Progenitor cell of endocrine pancreas (in vitro differentiated cells): ENCODE data around the gene DCAF15. TPM values are rescaled to one million over a fixed set of nuclear protein-coding genes. Genes with fewer than 3 reads are reported as not detected.

Experiments used
- DNase-seq: peaks from one replicate; pipeline ENCODE4 v3.0.0; 2021; ENCODE audit warnings: low spot score; ENCODE audit not compliant: unreplicated experiment
- H3K27ac Mint-ChIP-seq: 2 replicates; pipeline ENCODE4 v1.8.0; 2021; ENCODE audit warnings: mild to moderate bottlenecking, moderate library complexity, mixed read lengths
- H3K27me3 Mint-ChIP-seq: 2 replicates; pipeline ENCODE4 v1.8.0; 2021; ENCODE audit warnings: mixed read lengths
- H3K36me3 Mint-ChIP-seq: 2 replicates; pipeline ENCODE4 v1.8.0; 2022; ENCODE audit warnings: mixed read lengths; ENCODE audit not compliant: insufficient read depth
- H3K4me1 Mint-ChIP-seq: 2 replicates; pipeline ENCODE4 v1.8.0; 2021; ENCODE audit warnings: low read depth, mixed read lengths
- H3K4me3 Mint-ChIP-seq: 2 replicates; pipeline ENCODE4 v1.8.0; 2021; ENCODE audit warnings: low read depth, mild to moderate bottlenecking, moderate library complexity, mixed read lengths
- H3K9me3 Mint-ChIP-seq: 2 replicates; pipeline ENCODE4 v1.8.0; 2021; ENCODE audit warnings: low read depth, mixed read lengths
- total RNA-seq: library from RNA; stranded (reverse); gene quantifications from 2 replicates; pipeline ENCODE4 v1.2.1, GENCODE V29; 2021
- TF ChIP-seq, protein P1 (sequence below): fragments of 200-600 bp; sonication (generic); IDR thresholded peaks from one replicate; pipeline ENCODE4 v1.5.0; 2021; ENCODE audit warnings: antibody characterized with exemption, mild to moderate bottlenecking; ENCODE audit not compliant: unreplicated experiment

The DCAF15 gene
- total RNA-seq, 1 donor from 2014 or later: 65.5 TPM

DNA sequence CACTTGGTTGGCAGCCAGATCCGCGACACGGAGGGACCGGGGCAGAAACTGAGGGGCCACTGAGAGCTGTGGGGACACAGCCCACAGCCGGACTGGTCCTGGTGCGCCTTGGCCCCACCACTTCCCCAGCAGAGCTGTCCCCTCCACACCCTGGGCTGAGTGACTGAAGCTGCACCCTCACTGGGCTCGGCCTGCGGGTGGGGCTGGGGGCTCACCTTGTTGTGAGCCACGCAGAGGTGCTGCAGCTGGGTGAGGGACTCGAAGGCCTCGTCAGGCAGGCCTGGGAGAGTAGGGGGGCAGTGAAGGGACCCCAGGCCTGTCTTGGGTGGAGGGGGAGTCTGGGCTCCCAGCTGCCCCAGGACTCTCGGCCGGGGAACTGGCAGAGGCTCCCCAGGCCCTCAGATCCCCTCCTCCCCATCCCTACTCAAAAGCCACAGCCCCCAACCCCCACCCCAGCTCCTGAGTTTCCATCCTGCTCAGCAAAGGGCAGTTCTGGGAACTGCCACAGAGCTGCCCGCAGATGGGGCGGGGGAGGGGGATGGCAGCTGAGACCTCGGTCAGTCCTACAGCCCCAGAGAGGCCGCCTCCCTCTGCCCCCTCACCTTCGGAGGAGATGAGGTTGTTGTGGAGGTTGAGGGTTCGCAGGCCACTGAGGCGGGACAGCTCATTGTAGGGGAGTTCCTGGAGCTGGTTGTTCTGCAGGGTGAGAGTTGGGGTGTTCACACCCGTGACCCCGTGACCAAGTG, 16.4 kb upstream of the DCAF15 start:
- no peaks in the 10 kb centered on the region for H3K36me3 Mint-ChIP-seq
- DNase-seq: no peak
- H3K27ac Mint-ChIP-seq: no peak overlapping the region
- peaks cover 14% of the 10 kb centered on the region for H3K27me3 Mint-ChIP-seq
- H3K4me1 Mint-ChIP-seq: peaks cover 3% of the 10 kb centered on the region
- TF ChIP-seq, protein P1, sequence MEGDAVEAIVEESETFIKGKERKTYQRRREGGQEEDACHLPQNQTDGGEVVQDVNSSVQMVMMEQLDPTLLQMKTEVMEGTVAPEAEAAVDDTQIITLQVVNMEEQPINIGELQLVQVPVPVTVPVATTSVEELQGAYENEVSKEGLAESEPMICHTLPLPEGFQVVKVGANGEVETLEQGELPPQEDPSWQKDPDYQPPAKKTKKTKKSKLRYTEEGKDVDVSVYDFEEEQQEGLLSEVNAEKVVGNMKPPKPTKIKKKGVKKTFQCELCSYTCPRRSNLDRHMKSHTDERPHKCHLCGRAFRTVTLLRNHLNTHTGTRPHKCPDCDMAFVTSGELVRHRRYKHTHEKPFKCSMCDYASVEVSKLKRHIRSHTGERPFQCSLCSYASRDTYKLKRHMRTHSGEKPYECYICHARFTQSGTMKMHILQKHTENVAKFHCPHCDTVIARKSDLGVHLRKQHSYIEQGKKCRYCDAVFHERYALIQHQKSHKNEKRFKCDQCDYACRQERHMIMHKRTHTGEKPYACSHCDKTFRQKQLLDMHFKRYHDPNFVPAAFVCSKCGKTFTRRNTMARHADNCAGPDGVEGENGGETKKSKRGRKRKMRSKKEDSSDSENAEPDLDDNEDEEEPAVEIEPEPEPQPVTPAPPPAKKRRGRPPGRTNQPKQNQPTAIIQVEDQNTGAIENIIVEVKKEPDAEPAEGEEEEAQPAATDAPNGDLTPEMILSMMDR: no peak
- H3K9me3 Mint-ChIP-seq: no peaks in the 10 kb centered on the region
- no peak overlapping the region for H3K4me3 Mint-ChIP-seq

DNA sequence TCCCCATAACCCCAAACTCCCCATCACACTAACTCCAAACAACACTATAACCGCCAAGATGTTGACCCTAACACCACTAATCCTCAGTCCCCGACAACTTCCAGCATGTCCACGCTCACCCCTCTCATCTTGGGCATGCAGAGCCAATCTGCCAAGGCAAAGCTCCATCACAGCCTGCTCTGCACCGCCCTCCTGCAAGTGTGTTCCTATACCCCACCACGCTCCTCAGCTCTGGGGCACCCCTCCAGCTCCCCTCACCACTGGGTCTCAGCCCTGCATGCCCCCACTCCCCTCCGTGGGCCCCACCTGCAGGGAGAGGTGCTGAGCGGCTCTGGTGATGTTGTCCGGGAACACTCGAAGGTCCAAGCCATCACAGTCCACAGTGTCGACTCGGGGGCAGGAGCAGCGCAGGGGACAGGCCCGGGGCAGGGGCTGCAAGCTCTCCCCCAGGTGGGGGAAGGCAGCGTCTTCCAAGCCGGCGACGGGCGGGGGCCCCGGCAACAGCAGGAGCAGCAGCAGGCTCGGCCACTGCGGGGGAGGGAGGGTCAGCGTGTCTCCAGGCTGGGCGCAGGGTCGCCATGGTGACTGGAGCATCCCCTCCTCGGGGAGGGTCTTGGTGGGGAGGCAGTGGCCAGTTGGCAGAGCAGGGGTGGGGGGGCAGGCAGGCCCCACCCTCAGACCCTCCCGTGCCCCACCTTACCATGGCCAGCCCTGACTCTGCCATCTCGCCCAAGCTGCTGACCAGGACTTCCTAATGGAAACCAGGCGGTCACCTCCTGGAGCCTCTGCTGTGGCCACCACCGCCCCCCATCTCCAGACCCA, 14.6 kb upstream of the DCAF15 start:
- DNase-seq: no peak
- H3K4me3 Mint-ChIP-seq: no peak overlapping the region
- H3K36me3 Mint-ChIP-seq: no peaks in the 10 kb centered on the region
- peaks cover 3% of the 10 kb centered on the region for H3K4me1 Mint-ChIP-seq
- no peaks in the 10 kb centered on the region for H3K9me3 Mint-ChIP-seq
- H3K27me3 Mint-ChIP-seq: peaks cover 14% of the 10 kb centered on the region
- no peak overlapping the region for H3K27ac Mint-ChIP-seq
- TF ChIP-seq, protein P1: no peak

DNA sequence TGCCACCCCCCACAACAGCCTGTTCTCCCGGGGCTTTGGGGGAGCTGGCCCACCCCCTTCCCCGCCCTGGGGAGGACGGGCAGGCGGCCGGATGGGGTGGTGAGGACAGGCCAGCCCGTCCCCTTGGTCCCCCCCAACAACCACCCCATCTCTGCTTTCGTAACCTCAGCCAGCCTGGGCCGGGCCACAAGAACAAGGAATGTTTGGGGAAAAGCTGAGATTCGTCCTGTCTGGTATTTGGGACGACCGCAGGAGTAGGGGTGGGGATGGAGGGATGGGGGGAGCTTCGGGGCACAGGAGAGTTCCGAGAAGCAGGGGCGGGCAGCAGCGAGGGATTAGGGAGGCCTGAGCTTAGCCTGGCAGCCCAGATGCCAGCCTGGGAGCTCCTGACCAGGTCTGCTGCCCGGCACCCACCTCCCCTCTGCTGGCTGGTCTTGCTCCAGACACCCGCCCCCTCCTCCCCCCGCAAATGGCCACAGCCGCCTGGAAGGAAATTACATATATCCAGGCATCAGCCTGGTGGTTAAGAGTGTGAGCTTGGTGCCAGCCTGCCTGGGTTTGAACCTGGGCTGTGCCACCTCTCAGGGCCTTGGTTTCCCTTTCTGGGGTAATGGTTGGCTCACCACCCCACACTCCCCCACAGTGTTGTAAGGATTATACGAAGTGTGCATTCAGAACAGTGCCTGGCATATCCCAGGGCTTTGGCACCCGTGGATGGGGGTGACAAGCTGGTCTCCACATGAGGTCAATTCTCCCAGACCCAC, 13.8 kb upstream of the DCAF15 start, which contains the start of gene PODNL1:
TSS of gene PODNL1 (minus strand) at position 117 of the 764 bp plus-strand sequence. CDS start 236 bp downstream, outside the sequence.
- H3K9me3 Mint-ChIP-seq: no peaks in the 10 kb centered on the region
- TF ChIP-seq, protein P1: no peak

DNA sequence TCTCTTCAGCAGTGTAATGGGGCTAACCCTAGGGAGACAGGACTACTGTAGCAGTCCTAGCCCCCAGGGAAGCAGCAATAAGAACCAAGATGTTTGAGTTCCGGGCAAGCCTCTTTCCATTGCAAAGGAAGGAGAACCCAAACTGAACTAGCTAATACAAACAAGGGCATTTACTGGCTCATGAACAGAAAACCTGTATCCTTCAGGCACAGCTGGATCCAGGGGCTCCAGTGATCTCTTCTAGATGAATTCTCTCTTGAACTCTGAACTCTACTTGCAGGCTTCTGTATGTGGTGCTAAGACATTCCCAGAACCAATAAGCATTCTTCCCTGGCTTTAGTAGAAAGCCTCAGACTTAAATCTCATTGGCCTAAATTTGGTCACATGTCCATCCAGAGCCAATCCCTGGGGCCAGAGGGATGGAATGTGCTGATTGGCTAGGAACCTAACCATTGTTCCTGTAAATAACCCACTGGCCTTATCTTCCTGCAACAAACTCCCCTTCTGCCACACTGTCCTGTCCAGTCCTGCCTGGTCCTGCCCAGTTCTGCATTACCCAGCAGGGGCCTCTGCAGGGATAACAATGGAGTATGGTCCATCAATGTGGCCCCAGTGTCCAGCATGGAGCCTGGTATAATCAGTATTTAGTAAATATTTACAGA, 10.2 kb upstream of the DCAF15 start:
- Mint-ChIP-seq H3K4me1 (peaks cover 2% of the 10 kb centered on the region), H3K4me3 (no peak overlapping the region), H3K36me3 (no peaks in the 10 kb centered on the region), H3K27ac (no peak overlapping the region), H3K9me3 (no peaks in the 10 kb centered on the region), H3K27me3 (peaks cover 3% of the 10 kb centered on the region)
- DNase-seq: no peak
- TF ChIP-seq, protein P1: no peak

More for the DNA sequence above, 13.8 kb upstream of the DCAF15 start, which contains the start of gene PODNL1:
- Mint-ChIP-seq H3K4me3 (no peak within 1 kb of the TSS), H3K27me3 (peaks cover 14% of the 10 kb centered on the region), H3K27ac (no peak within 1 kb of the TSS), H3K4me1 (peaks cover 3% of the 10 kb centered on the region), H3K36me3 (no peaks in the 10 kb centered on the region)
- DNase-seq: no peak
